ENCODE measurements around the gene PRUNE2. TPM values are rescaled to one million over a fixed set of nuclear protein-coding genes. Genes with fewer than 3 reads are reported as not detected.
"Not testable (repeated sequence)": the region's sequence is repeated elsewhere in the genome, so short reads cannot be mapped to it uniquely, and the experiment has no call there.

PRUNE2 gene
- total RNA-seq, 2 experiments from 2014 or later = 0.83 to 1.0 TPM

DNA sequence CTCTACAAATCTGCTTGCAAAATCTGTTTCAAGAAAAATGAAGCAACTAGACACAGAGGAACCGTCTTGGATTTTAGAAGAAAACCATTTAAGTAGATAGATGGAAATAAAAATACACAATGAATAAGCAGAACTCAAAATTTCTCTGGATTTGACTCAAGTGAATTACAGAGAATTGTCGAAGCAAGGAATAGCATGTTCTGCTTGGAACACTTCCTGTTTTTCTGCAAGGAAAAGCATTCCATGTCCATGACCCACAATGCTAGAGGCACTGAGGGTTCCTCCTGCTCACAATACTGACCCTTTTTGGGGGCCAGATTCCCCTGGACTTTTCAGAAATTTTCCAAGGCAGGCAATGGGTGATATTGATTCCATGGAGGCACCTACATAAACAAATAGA is 29.8 kb downstream of the PRUNE2 start:
- Mint-ChIP-seq H3K4me3 (no peak overlapping the region), H3K9me3 (no peaks in the 10 kb centered on the region), H3K36me3 (ENCODE audit: low read depth) (no peaks in the 10 kb centered on the region), H3K27me3 (peaks cover 4% of the 10 kb centered on the region), H3K27ac (no peak overlapping the region), H3K4me1 (no peaks in the 10 kb centered on the region)
- ChIA-PET CTCF (no interaction called here), POLR2A (no interaction called here)
- DNase-seq = no peak

DNA sequence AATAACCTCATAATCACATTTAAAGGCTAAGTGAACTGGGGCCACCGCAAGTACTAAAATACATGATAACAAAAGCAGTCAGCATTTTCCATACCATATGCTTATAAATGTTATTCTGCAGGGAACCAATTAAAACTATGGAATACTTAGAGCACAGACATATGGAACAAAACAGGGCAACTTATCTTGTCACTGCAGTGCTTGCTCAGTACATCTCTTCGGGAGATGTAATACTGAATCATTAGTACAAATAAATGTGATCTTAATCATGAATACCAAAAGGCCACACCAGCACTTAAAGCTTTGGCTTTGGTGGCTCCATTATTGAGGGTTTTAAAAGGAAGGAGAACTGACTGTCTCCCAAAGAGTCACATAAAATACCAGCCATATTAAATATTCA is 32.1 kb downstream of the PRUNE2 start:
- CTCF ChIA-PET = no interaction called here
- Mint-ChIP-seq H3K36me3 (ENCODE audit: low read depth) (no peaks in the 10 kb centered on the region), H3K27me3 (peaks cover 4% of the 10 kb centered on the region), H3K4me3 (no peak overlapping the region), H3K4me1 (no peaks in the 10 kb centered on the region), H3K27ac (no peak overlapping the region), H3K9me3 (no peaks in the 10 kb centered on the region)
- POLR2A ChIA-PET = no interaction called here
- DNase-seq = no peak

DNA sequence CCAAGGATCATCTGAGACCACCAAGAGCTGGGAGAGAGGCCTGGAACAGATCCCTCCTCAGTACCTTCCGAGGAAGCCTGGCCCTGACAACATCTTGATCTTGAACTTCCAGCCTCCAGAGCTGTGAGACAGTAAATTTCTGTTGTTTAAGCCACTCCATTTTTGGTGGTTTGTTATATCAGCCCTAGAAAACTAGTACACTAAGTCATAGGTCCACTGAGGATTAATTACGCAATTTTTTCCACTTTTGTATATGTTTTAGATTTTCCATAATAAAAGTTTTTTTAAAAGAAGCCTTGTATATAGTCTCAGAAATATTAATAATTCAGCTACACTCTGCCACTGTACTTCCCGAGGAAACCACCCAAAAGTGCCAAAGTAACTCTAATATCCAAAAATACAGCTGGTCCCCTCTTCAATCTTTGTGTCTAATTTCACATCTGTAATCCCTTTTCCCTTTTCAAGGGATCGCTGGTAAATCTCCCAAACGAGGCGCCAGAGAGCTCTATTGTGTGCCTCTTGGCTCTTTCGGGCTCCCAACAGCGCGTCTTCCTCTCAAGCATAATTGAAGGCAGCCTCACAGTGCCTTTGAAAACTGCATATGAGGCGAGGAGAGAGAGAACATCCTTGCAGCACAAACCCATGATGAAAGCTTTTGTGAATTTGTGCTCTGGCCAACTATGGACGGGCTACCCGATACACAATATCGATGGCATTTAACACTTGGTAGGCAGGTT is 32.7 kb downstream of the PRUNE2 start:
- Mint-ChIP-seq H3K27ac (no peak overlapping the region), H3K27me3 (peaks cover 4% of the 10 kb centered on the region), H3K9me3 (no peaks in the 10 kb centered on the region), H3K4me1 (no peaks in the 10 kb centered on the region), H3K4me3 (no peak overlapping the region), H3K36me3 (ENCODE audit: low read depth) (no peaks in the 10 kb centered on the region)
- ChIA-PET CTCF (no interaction called here), POLR2A (no interaction called here)
- no peak for DNase-seq

DNA sequence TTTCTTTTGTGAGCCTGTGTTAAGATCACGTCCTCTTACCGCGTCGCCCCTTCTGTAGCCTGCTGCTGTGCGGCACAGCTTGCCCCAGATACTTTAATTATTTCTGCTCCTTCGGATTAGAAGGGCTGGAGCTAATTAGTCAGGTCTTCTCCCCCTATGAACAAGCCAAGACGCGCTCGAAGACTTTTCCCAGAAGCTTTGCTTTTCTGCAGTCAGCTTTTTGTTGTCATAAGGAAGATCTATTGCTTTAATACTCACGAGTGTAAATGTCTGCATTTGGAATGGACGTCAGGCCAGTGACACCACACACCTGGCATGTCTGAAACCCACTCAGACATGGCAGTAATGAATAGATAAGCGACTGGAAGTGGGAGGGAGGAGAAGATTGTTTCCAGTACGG is 37.0 kb downstream of the PRUNE2 start:
- Mint-ChIP-seq H3K9me3 (no peaks in the 10 kb centered on the region), H3K4me1 (no peaks in the 10 kb centered on the region), H3K36me3 (ENCODE audit: low read depth) (no peaks in the 10 kb centered on the region), H3K27ac (no peak overlapping the region), H3K27me3 (peaks cover 4% of the 10 kb centered on the region), H3K4me3 (no peak overlapping the region)
- CTCF ChIA-PET = no interaction called here
- DNase-seq = no peak
- POLR2A ChIA-PET = interaction anchor here (1.4 kb wide), 1 partner anchor 10 kb away, joined by 4 read pairs; no protein-coding TSS in a partner anchor

DNA sequence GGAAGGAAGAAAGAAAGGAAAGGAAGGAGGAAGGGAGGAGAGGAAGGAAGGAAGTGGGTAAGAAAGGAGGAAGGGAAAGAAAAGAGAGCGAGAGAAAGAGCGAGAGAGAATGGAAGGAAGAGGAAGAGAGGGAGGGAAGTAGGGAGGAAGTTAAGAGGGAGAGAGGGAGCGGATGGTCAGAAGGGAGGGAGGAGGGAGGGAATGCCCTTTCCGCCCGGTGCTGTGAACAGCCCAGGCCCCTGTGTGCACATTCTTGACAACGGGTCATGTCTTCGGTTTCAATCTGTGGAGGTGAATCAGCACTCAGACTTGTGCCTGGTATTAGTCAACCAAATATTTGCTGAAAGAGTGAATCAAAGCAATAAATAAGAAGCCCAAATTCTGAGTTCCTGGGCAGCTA is 39.2 kb downstream of the PRUNE2 start:
- no peaks in the 10 kb centered on the region for H3K4me1 Mint-ChIP-seq
- no peaks in the 10 kb centered on the region for H3K27me3 Mint-ChIP-seq
- no peaks in the 10 kb centered on the region for H3K36me3 Mint-ChIP-seq (ENCODE audit: low read depth)
- no peak overlapping the region for H3K27ac Mint-ChIP-seq
- DNase-seq = no peak
- ChIA-PET CTCF (no interaction called here), POLR2A (no interaction called here)
- H3K9me3 Mint-ChIP-seq = no peaks in the 10 kb centered on the region
- H3K4me3 Mint-ChIP-seq = no peak overlapping the region

DNA sequence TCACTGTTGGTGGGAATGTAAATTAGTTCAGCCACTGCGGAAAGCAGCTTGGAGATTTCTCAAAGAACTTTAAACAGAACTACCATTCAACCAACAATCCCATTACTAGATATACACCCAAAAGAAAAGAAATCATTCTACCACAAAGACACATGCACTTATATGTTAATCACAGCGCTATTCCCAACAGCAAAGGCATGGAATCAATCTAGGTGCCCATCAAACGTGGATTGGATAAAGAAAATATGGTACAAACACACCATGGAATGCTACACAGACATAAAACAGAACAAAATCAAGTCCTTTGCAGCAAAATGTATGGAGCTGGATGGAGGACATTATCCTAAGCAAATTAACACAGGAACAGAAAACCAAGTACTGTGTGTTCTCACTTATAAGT is 42.1 kb downstream of the PRUNE2 start:
- H3K4me1 Mint-ChIP-seq = no peaks in the 10 kb centered on the region
- POLR2A ChIA-PET = no interaction called here
- no peak overlapping the region for H3K27ac Mint-ChIP-seq
- CTCF ChIA-PET = no interaction called here
- H3K27me3 Mint-ChIP-seq = no peaks in the 10 kb centered on the region
- DNase-seq = no peak
- no peaks in the 10 kb centered on the region for H3K9me3 Mint-ChIP-seq
- no peak overlapping the region for H3K4me3 Mint-ChIP-seq
- no peaks in the 10 kb centered on the region for H3K36me3 Mint-ChIP-seq (ENCODE audit: low read depth)

DNA sequence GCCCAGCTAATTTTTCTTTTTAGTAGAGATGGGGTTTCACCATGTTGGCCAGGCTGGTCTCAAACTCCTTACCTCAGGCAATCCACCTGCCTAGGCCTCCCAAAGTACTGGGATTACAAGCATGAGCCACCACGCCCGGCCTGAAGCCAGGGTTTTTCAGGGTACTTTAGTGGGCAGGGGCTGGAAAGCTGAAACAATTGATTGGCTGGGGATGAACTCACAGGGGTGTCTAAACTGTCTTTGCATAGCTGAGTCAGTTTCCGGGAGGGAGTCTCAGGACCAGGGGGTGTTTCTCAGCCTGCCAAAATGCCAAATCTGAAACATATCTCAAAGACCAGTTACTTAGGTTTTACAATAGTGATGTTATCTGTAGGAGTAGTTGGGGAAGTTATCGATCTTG is 46.1 kb downstream of the PRUNE2 start:
- ChIA-PET CTCF (no interaction called here), POLR2A (no interaction called here)
- peaks cover 7% of the 10 kb centered on the region for H3K9me3 Mint-ChIP-seq
- H3K27ac Mint-ChIP-seq = no peak overlapping the region
- no peaks in the 10 kb centered on the region for H3K4me1 Mint-ChIP-seq
- no peaks in the 10 kb centered on the region for H3K27me3 Mint-ChIP-seq
- DNase-seq = no peak
- no peaks in the 10 kb centered on the region for H3K36me3 Mint-ChIP-seq (ENCODE audit: low read depth)
- H3K4me3 Mint-ChIP-seq = no peak overlapping the region

DNA sequence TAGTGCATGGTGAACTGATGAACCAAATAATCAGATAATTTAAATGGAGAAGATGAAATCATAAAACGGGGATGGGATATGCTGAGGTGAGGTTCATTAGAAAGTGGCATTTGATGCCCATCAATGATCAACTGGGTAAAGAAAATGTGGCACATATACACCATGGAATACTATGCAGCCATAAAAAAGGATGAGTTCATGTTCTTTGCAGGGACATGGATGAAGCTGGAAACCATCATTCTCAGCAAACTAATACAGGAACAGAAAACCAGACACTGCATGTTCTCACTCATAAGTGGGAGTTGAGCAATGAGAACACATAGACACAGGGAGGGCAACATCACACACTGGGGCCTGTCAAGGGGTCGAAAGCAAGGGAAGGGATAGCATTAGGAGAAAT is 47.7 kb downstream of the PRUNE2 start:
- DNase-seq; CTCF ChIA-PET; H3K4me1 Mint-ChIP-seq; H3K9me3 Mint-ChIP-seq; POLR2A ChIA-PET; H3K36me3 Mint-ChIP-seq (ENCODE audit: low read depth); H3K4me3 Mint-ChIP-seq; H3K27ac Mint-ChIP-seq; H3K27me3 Mint-ChIP-seq: not testable (repeated sequence)

DNA sequence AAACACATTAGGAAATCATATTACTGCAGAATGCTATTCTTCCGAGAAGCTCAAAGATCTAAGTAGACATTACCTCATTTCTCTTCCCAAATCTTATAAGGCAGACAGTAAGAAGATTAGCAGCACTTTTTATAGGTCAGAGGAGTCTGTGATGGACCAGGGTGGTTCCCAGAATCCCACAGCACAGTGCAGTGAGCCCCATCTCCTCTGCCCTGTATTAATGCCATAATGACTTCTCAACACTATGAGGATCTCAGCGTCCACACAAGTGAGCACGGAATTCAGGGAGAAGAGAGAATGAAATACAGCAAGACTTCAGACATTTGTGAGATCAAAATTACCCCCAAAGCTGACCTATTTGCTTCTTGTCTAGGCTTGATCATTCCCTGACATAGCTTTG is 49.9 kb downstream of the PRUNE2 start:
- DNase-seq = no peak
- POLR2A ChIA-PET = no interaction called here
- H3K4me1 Mint-ChIP-seq = no peaks in the 10 kb centered on the region
- CTCF ChIA-PET = no interaction called here
- H3K9me3 Mint-ChIP-seq = peaks cover 7% of the 10 kb centered on the region
- H3K27ac Mint-ChIP-seq = no peak overlapping the region
- no peaks in the 10 kb centered on the region for H3K27me3 Mint-ChIP-seq
- no peaks in the 10 kb centered on the region for H3K36me3 Mint-ChIP-seq (ENCODE audit: low read depth)
- no peak overlapping the region for H3K4me3 Mint-ChIP-seq

DNA sequence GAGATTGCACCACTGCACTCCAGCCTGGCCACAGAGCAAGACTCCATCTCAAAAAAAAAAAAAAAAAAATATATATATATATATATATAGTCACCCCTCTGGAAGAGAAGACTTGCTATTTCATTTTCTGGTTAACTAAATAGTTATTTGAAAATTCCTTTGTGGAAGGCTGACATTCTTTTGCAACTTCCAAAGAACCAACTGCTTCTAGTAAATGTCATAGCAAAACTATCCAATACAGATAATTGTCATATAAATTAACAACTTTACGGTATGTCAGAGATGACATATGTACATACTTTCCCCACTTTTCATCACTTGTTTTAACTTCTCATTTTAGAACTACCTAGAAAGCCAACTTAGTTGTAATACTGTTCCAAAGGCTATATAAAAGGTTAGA is 50.9 kb downstream of the PRUNE2 start:
- DNase-seq = no peak
- H3K36me3 Mint-ChIP-seq (ENCODE audit: low read depth) = no peaks in the 10 kb centered on the region
- H3K4me3 Mint-ChIP-seq = no peak overlapping the region
- no peaks in the 10 kb centered on the region for H3K27me3 Mint-ChIP-seq
- H3K4me1 Mint-ChIP-seq = no peaks in the 10 kb centered on the region
- ChIA-PET CTCF (no interaction called here), POLR2A (no interaction called here)
- no peak overlapping the region for H3K27ac Mint-ChIP-seq
- peaks cover 7% of the 10 kb centered on the region for H3K9me3 Mint-ChIP-seq

DNA sequence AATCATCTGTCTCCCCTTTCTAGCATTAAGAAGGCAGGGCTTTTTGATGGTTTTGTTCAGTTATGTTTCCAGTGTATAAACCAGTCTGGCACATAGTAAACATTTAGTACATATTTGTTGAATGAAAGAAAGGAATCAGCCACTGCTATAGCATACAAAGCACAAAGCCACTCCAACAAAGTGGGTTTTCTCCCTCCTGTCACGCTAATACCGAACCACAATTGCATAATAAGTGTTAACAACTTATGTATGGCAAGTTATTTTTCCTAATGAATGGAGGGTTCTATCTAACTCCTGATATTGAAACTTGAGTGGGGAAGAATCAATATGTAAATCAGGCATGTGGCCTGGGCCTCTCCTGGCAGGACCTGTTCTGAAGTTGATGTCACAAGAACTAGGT is 53.9 kb downstream of the PRUNE2 start:
- no peaks in the 10 kb centered on the region for H3K27me3 Mint-ChIP-seq
- H3K27ac Mint-ChIP-seq = no peak overlapping the region
- ChIA-PET POLR2A (no interaction called here), CTCF (no interaction called here)
- DNase-seq = no peak
- H3K36me3 Mint-ChIP-seq (ENCODE audit: low read depth) = no peaks in the 10 kb centered on the region
- H3K4me3 Mint-ChIP-seq = no peak overlapping the region
- no peaks in the 10 kb centered on the region for H3K9me3 Mint-ChIP-seq
- no peaks in the 10 kb centered on the region for H3K4me1 Mint-ChIP-seq

DNA sequence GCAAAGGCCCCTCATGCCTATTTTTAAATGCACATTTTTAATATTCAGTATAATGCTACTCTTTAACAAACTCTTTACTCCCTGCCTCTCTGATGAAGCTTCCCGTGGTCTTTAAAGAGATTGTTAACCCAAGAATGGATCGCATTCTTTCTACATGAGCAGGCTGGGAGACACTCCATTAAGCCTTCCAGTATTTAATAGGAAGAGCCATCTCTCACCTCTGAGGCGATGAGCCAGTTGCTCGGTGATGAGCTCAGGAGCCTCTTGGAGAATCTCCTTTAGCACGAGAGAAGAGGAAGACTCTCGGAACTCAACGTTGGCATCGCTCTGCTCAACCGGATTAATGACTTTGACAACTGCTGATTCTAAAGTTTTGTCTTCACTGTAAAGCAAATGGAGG is 59.6 kb downstream of the PRUNE2 start:
- POLR2A ChIA-PET = no interaction called here

DNA sequence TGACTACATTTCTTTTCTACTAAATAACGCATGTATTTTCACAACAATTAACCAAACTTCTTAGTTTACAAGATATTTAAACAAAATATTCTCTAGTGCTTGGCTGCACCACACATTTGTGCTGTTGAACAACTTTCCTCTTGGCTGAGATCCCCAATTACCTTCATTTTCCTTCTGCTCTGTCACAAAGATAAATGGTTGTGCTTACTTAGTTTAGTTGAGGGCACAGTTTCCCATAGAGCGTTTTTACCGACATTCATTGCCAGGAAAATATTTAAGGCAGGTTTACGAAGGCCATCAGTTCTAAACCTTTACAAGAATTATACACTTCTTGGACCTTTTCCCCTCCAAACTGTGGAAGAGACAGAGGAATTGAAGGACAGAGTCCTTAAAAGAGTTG is 60.7 kb downstream of the PRUNE2 start:
- Mint-ChIP-seq H3K27ac (no peak overlapping the region), H3K27me3 (no peaks in the 10 kb centered on the region), H3K4me1 (no peaks in the 10 kb centered on the region), H3K9me3 (no peaks in the 10 kb centered on the region), H3K36me3 (ENCODE audit: low read depth) (no peaks in the 10 kb centered on the region), H3K4me3 (no peak overlapping the region)
- POLR2A ChIA-PET = no interaction called here
- CTCF ChIA-PET = no interaction called here
- DNase-seq = no peak

More for the DNA sequence above, 59.6 kb downstream of the PRUNE2 start:
- H3K27ac Mint-ChIP-seq = no peak overlapping the region
- CTCF ChIA-PET = no interaction called here
- no peaks in the 10 kb centered on the region for H3K9me3 Mint-ChIP-seq
- no peak overlapping the region for H3K4me3 Mint-ChIP-seq
- H3K4me1 Mint-ChIP-seq = no peaks in the 10 kb centered on the region
- no peaks in the 10 kb centered on the region for H3K27me3 Mint-ChIP-seq
- DNase-seq = no peak
- no peaks in the 10 kb centered on the region for H3K36me3 Mint-ChIP-seq (ENCODE audit: low read depth)

DNA sequence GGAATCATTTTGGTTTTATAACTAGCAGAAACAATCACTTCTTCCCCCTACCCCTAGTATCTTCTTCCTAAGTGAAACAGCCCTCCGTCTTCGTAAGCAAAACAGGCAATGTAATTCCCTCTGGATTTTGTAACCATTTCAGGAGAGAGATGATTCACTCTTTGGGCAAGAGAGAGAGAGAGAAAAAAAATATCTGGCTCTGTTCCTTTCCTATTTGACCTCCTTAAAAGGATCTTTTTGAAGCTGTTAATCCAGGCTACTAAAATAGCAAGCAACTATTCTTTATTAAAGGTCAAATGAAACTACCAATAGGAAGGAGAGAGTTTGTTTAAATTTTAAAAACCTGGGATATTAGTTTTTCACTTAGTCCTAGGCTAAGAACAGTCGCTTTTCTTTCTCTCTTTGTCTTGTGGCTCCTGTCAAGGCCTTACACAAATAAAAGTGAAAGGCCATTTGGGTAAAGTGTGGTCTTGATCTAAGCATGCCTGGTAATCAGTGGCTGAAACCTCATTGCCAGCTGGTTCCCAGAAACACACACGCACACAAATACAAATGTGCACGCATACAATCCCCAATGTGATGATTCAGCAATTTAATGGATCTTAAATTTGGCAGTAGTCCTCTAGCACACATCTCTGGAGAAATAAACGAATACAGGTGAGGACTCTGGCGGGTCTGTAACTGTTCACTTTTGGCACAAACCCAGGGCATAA is 70.2 kb downstream of the PRUNE2 start:
- H3K27me3 Mint-ChIP-seq = peaks cover 3% of the 10 kb centered on the region
- DNase-seq = no peak
- ChIA-PET POLR2A (no interaction called here), CTCF (no interaction called here)
- H3K4me3 Mint-ChIP-seq = no peak overlapping the region
- H3K36me3 Mint-ChIP-seq (ENCODE audit: low read depth) = no peaks in the 10 kb centered on the region
- H3K27ac Mint-ChIP-seq = no peak overlapping the region
- H3K9me3 Mint-ChIP-seq = no peaks in the 10 kb centered on the region
- H3K4me1 Mint-ChIP-seq = no peaks in the 10 kb centered on the region

Measured in activated CD4-positive, alpha-beta memory T cell treated with anti-CD3 and anti-CD28 coated beads, Interleukin-2, amount 10 ng/mL, durations not matched to agents 7 days and 5 days (primary cell).